Activated naive CD8-positive, alpha-beta T cell treated with anti-CD3 and anti-CD28 coated beads, Interleukin-2, amount 10 ng/mL, durations not matched to agents 7 days and 5 days (primary cell): ENCODE data around the gene SPATS2L. TPM values are rescaled to one million over a fixed set of nuclear protein-coding genes. Genes with fewer than 3 reads are reported as not detected.

Experiments used
- ATAC-seq: fragments of 150-1000 bp; cut with Tn5 transposase; one replicate; pipeline ENCODE4 v1.10.0; 2021; ENCODE audit warnings: low read depth, moderate library complexity
- POLR2A ChIA-PET: fragments of 350-600 bp; sonication (Branson Sonifier 250); formaldehyde crosslinking; loops from one replicate; lab custom pipeline; 2021; ENCODE audit warnings: antibody characterized with exemption; lab: Charles Lee
- DNase-seq: peaks from one replicate; pipeline ENCODE4 v3.0.0; 2021
- H3K27ac Mint-ChIP-seq: one replicate; pipeline ENCODE4 v1.8.0; 2022; ENCODE audit warnings: mild to moderate bottlenecking, mixed read lengths
- H3K27me3 Mint-ChIP-seq: one replicate; pipeline ENCODE4 v1.8.0; 2022; ENCODE audit warnings: mild to moderate bottlenecking, moderate library complexity, mixed read lengths
- H3K36me3 Mint-ChIP-seq: one replicate; pipeline ENCODE4 v1.8.0; 2021; ENCODE audit warnings: mild to moderate bottlenecking, mixed read lengths
- H3K4me1 Mint-ChIP-seq: one replicate; pipeline ENCODE4 v1.8.0; 2021; ENCODE audit warnings: mixed read lengths
- H3K4me3 Mint-ChIP-seq: one replicate; pipeline ENCODE4 v1.8.0; 2022; ENCODE audit warnings: mild to moderate bottlenecking, moderate library complexity, mixed read lengths
- H3K9me3 Mint-ChIP-seq: one replicate; pipeline ENCODE4 v1.8.0; 2021; ENCODE audit warnings: mixed read lengths
- total RNA-seq, 2 experiments: library from RNA; stranded (reverse); gene quantifications; one replicate each; pipeline ENCODE4 v1.2.3, GENCODE V29; 2021

The SPATS2L gene
- total RNA-seq, 2 experiments from 2014 or later, result 46.3 to 47.1 TPM

DNA sequence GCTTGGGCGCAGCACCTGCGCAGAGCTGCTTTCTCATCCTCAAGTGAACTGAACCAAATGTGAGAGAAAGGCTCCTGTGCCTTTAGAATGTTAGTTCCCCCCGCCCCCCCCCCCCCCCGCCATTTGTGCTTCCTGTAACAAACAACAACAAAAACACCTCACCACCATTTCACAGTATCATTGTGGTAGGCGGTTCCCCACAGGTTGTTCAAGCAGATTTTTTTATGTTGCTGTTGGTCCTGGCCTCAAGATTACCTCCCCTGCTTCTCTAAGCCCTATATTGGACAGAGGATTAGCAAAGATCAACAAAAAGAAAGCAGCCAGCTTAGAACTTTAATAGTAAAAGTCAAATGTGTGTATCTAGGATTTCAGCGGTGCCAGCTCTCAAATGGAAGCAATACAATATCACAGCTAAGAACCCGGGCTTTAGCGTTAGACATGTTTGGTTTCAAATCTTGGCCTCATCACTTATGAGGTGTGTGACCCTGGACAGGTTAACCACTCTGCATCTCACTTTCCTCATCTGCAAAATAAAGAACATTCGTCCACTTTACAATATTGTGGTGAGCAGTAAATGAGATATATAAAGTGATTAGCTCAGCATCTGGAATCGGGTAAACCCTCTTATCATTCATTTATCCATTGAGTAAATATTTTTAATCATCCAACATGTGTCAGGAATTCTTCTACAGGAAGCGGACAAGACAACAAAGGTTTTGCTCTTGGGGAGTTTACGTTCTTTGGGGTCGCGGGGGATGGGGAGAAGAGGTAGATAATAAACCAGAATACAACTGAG lies 118.7 kb downstream of the SPATS2L start:
- ATAC-seq (no peak), DNase-seq (no peak)
- H3K27ac Mint-ChIP-seq, result no peak overlapping the region
- peaks cover 21% of the 10 kb centered on the region for H3K36me3 Mint-ChIP-seq
- no peaks in the 10 kb centered on the region for H3K9me3 Mint-ChIP-seq
- POLR2A ChIA-PET, result interaction anchor here (0.8 kb wide), 1 partner anchor 49 kb away, joined by 4 read pairs; no protein-coding TSS in a partner anchor
- H3K4me1 Mint-ChIP-seq, result peaks cover 7% of the 10 kb centered on the region
- H3K27me3 Mint-ChIP-seq, result no peaks in the 10 kb centered on the region
- H3K4me3 Mint-ChIP-seq, result no peak overlapping the region

DNA sequence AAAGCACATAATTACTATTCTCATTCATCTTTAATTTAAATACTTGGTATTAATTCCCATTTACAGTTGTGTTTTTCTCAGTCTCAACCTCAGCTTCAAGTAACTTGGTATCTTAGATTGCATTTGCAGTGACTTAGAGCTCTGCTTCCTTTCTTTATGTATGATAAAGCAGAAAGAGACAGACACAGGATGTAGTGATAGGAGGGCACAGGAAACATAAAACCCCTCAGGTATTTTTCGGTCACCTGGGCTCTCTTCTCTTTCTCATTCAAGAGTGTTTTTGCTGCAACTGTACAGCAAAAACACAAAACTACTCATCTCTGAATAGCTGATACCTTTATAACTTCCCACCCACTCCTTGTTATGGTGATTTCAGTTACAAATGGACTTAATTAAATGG lies 120.3 kb downstream of the SPATS2L start:
- no peak for DNase-seq
- H3K27me3 Mint-ChIP-seq, result no peaks in the 10 kb centered on the region
- POLR2A ChIA-PET, result no interaction called here
- H3K4me1 Mint-ChIP-seq, result peaks cover 7% of the 10 kb centered on the region
- ATAC-seq, result peak; percentile 70
- H3K27ac Mint-ChIP-seq, result no peak overlapping the region
- peaks cover 13% of the 10 kb centered on the region for H3K36me3 Mint-ChIP-seq
- no peaks in the 10 kb centered on the region for H3K9me3 Mint-ChIP-seq
- no peak overlapping the region for H3K4me3 Mint-ChIP-seq

DNA sequence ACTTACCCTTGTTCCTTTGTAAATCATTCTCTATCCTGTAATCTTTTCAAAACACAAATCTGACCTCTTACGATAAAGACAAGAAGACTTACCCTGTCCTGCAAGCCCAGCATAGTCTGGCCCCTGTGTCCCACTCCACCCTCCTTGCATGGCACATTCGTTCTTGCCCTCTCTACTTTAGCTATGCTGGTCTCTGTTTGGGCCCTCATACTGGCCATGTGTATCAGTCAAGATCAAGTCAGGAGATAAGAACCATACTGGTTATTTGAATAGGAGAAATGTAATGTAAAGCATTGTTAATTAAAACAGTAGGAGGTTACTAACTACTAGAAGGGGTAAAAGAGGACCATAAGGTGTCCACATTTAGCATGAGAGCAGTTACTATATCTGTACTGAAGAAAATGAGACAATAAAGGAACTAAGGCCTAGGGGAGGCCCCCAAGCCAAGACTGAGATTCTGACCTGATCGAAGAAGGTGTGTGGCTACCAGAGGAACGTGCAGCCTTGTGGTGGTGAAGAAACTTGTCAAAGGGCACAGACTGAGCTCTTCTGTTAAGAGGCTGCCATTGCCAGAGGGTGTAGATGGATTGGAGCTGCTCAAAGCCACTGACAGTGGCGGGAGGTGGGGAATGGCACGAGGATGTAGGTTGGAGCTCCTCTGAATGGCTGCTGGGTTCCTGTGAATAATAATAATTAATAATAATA lies 122.6 kb downstream of the SPATS2L start:
- DNase-seq, result no peak
- no peak for ATAC-seq
- H3K9me3 Mint-ChIP-seq, result no peaks in the 10 kb centered on the region
- no peak overlapping the region for H3K27ac Mint-ChIP-seq
- H3K27me3 Mint-ChIP-seq, result no peaks in the 10 kb centered on the region
- H3K4me3 Mint-ChIP-seq, result no peak overlapping the region
- POLR2A ChIA-PET, result no interaction called here
- H3K4me1 Mint-ChIP-seq, result peaks cover 6% of the 10 kb centered on the region
- H3K36me3 Mint-ChIP-seq, result peaks cover 12% of the 10 kb centered on the region

DNA sequence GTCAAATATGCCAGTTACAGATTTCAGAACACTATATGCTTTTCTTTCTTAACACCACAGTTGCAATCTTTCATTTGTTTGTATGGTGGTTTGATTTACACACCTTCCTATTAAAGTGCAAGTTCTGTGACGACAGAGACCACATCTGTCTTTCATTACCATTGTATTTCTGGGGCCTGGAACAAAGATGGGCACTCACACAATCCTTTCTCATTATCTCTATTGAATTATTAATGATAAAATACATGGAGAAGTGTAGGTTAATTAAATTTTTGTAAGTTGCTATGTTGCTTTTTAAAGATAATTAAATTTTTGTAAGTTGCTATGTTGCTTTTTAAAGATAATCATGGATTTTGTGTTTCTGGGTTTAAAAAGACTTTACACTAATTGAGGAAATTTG lies 123.5 kb downstream of the SPATS2L start:
- Mint-ChIP-seq H3K27ac (no peak overlapping the region), H3K9me3 (no peaks in the 10 kb centered on the region), H3K36me3 (peaks cover 16% of the 10 kb centered on the region), H3K4me3 (no peak overlapping the region), H3K27me3 (no peaks in the 10 kb centered on the region), H3K4me1 (peaks cover 6% of the 10 kb centered on the region)
- DNase-seq (no peak), ATAC-seq (no peak)
- POLR2A ChIA-PET, result no interaction called here

DNA sequence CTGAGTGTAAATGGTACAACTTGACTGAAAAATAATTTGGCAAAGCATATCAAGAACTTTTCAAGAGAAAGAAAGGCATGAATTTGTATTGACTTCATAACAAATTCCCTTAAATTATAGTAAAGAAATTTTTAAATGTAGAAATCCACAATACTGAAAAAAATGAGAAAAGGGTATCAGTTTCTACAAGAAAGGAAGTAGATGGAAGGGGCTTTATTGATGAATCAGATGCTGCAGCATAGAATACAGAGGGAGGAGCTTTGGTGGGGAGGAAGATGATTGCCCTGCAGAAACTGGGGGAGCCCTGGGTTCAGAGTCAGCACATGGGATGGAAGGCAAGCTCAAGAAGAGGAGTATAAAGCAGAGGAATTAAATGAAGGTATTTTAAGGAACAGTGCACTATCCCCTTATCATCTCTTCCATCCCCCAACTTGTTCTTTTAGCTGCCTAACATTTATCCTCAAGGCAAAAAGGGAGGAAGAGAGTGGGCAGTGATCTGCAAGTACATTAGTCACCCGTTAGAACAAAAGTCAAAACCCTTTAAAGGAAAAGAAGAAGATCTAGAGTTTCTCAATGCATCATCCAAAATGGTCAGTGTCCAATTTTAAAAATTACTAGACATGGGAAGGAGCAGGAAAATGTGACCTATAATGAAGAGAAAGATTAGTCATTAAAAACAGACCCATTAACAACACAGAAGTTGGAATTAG lies 125.7 kb downstream of the SPATS2L start:
- H3K36me3 Mint-ChIP-seq, result peaks cover 30% of the 10 kb centered on the region
- H3K4me3 Mint-ChIP-seq, result no peak overlapping the region
- no peak for DNase-seq
- POLR2A ChIA-PET, result no interaction called here
- no peaks in the 10 kb centered on the region for H3K27me3 Mint-ChIP-seq
- H3K4me1 Mint-ChIP-seq, result peaks cover 2% of the 10 kb centered on the region
- H3K27ac Mint-ChIP-seq, result no peak overlapping the region
- no peak for ATAC-seq
- H3K9me3 Mint-ChIP-seq, result peaks cover 4% of the 10 kb centered on the region

DNA sequence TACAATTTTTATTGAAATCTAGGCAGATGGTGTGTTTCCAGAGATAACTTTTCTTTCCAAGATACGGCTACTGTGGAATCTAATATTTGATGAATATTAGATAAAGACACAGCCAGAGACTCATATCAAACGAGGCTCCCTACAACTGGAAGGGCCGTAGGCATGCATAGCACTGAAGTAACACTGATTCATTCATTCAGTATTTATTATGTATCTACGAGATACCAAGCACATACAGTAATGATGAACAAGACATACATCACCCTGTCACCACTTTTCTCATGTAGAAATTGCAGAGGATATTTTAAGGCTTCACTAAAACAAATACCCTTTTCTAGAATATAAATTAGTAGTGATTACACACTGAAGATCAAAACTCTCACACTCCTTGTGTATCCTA lies 128.9 kb downstream of the SPATS2L start:
- ATAC-seq, result no peak
- H3K4me1 Mint-ChIP-seq, result peaks cover 2% of the 10 kb centered on the region
- POLR2A ChIA-PET, result no interaction called here

DNA sequence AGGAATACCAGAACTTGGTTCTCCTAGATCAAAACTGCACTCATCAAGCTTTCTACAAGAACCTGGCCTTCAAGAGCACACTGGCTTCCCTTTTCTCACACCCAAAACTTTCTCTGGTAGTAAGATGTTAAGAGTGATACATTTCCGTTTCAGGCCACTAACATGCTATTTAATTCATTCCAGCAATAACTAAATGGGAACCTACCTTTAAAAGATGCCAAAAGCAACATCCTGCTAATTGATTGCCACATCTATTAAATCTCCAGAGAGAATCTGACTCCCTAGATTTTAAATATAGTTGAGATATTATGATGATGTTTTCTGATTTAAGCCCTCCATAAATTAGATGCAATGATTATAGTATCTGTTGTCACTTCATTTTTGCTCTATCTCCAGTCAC lies 131.8 kb downstream of the SPATS2L start:
- ATAC-seq (no peak), DNase-seq (no peak)
- Mint-ChIP-seq H3K27me3 (no peaks in the 10 kb centered on the region), H3K36me3 (peaks cover 68% of the 10 kb centered on the region), H3K27ac (no peak overlapping the region), H3K4me3 (no peak overlapping the region), H3K4me1 (no peaks in the 10 kb centered on the region), H3K9me3 (peaks cover 4% of the 10 kb centered on the region)
- POLR2A ChIA-PET, result no interaction called here

More for the DNA sequence above, 128.9 kb downstream of the SPATS2L start:
- Mint-ChIP-seq H3K9me3 (peaks cover 4% of the 10 kb centered on the region), H3K4me3 (no peak overlapping the region), H3K36me3 (peaks cover 52% of the 10 kb centered on the region), H3K27ac (no peak overlapping the region), H3K27me3 (no peaks in the 10 kb centered on the region)
- DNase-seq, result no peak

DNA sequence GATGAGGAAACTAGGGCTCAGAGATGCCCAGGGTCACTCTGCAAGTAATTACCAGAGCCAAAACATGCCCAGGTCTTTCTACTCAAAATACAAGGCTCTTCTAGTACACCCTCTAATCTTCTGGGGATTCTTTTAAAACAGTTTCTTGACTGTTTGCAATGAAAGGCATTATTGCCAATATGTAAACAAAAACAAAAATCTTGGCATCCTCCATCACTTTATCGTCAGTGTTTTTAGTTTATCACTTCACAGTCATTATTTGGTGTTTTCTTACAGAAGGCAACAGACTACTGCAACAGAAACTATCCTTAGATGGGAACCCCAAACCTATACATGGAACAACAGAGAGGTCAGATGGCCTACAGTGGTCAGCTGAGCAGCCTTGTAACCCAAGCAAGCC lies 132.4 kb downstream of the SPATS2L start:
- H3K27ac Mint-ChIP-seq, result no peak overlapping the region
- no peaks in the 10 kb centered on the region for H3K27me3 Mint-ChIP-seq

DNA sequence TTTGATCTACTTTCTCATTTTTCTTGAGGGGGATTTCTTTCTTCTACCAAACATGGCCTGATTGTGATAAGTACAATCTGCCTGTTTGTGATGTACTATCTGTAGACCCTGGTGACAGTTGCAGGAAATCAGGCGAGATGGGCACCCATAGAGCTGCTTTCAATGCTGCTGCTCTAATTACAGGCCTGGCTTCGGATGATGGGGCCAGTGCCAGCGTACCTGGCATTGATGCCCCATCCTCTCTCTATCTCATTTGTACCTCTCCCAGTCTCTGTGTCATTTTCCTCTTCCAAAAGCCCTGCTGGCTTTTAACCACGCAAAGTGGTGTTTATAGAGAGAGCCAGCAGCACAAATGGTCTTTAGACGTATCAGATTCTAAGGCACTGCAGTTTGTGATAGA lies 133.5 kb downstream of the SPATS2L start:
- H3K4me1 Mint-ChIP-seq, result no peaks in the 10 kb centered on the region
- POLR2A ChIA-PET, result no interaction called here
- DNase-seq, result no peak
- no peaks in the 10 kb centered on the region for H3K27me3 Mint-ChIP-seq
- no peak for ATAC-seq
- peaks cover 79% of the 10 kb centered on the region for H3K36me3 Mint-ChIP-seq
- no peak overlapping the region for H3K4me3 Mint-ChIP-seq
- no peak overlapping the region for H3K27ac Mint-ChIP-seq
- peaks cover 4% of the 10 kb centered on the region for H3K9me3 Mint-ChIP-seq

More for the DNA sequence above, 132.4 kb downstream of the SPATS2L start:
- ATAC-seq (no peak), DNase-seq (no peak)
- POLR2A ChIA-PET, result no interaction called here
- peaks cover 74% of the 10 kb centered on the region for H3K36me3 Mint-ChIP-seq
- no peaks in the 10 kb centered on the region for H3K4me1 Mint-ChIP-seq
- H3K9me3 Mint-ChIP-seq, result peaks cover 4% of the 10 kb centered on the region
- no peak overlapping the region for H3K4me3 Mint-ChIP-seq

DNA sequence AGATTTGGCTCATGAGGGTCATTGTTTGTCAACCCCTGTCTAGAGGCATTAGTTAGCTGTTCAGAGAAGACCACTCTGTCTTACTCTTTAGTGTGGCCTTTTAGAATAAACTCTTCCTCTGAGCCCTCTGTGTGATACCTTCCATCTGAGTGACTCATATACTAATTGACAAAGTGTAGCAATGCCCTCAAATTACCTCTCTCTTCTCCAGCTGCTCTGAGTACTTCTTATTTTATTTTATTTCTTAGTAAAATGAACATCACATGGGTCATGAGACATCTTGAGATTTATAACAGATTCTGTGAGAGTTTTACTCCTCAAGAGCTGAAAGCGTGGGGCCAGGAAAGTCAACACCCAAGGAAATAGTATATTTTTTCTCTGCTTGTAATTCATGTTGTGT lies 136.0 kb downstream of the SPATS2L start:
- H3K9me3 Mint-ChIP-seq, result no peaks in the 10 kb centered on the region
- ATAC-seq (no peak), DNase-seq (no peak)
- peaks cover 67% of the 10 kb centered on the region for H3K36me3 Mint-ChIP-seq
- no peak overlapping the region for H3K4me3 Mint-ChIP-seq
- no peak overlapping the region for H3K27ac Mint-ChIP-seq
- no peaks in the 10 kb centered on the region for H3K27me3 Mint-ChIP-seq
- POLR2A ChIA-PET, result no interaction called here
- H3K4me1 Mint-ChIP-seq, result no peaks in the 10 kb centered on the region

DNA sequence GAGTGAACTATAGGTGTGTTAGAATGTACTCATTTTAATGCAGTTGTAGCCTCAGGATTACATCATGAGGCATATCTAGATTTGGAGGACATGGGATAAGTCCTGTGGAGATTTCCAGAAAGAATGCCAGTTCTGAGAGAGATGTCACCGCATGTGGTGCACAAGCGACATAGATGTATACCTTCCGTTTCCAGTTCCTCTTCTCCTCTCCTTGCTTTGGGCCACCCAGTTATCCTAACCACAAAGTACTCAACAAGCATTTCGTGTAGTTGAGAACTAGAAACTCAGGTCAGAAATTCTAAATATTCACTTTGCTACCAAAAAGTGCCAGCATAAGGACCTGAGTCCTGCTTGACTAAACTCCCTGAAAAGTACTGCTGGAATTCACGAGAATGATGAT lies 136.9 kb downstream of the SPATS2L start:
- H3K4me3 Mint-ChIP-seq, result no peak overlapping the region
- H3K27ac Mint-ChIP-seq, result no peak overlapping the region
- H3K9me3 Mint-ChIP-seq, result no peaks in the 10 kb centered on the region
- H3K36me3 Mint-ChIP-seq, result peaks cover 59% of the 10 kb centered on the region
- no peak for ATAC-seq
- DNase-seq, result no peak
- H3K27me3 Mint-ChIP-seq, result no peaks in the 10 kb centered on the region
- POLR2A ChIA-PET, result no interaction called here
- H3K4me1 Mint-ChIP-seq, result no peaks in the 10 kb centered on the region

DNA sequence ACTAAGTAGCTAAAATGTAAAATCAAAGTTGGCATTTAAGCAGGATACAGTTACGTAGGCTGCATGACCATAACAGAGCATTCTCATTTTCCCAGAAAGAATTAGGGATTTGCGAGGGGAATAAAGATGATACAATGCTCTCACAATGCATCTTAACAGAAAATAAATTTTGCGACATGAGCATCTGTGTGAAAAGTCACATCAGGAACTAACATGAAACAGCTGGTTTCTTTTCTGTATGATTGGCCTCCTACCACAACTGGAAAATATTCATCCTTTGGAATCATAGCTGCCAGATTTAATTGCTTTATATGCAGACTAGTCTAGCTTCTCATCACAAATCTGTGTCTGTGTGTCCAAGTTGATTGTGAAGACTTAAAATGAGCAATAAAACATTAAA lies 137.4 kb downstream of the SPATS2L start:
- no peaks in the 10 kb centered on the region for H3K4me1 Mint-ChIP-seq
- ATAC-seq (no peak), DNase-seq (no peak)
- POLR2A ChIA-PET, result no interaction called here
- no peak overlapping the region for H3K27ac Mint-ChIP-seq
- no peaks in the 10 kb centered on the region for H3K27me3 Mint-ChIP-seq
- no peak overlapping the region for H3K4me3 Mint-ChIP-seq
- peaks cover 56% of the 10 kb centered on the region for H3K36me3 Mint-ChIP-seq
- no peaks in the 10 kb centered on the region for H3K9me3 Mint-ChIP-seq

DNA sequence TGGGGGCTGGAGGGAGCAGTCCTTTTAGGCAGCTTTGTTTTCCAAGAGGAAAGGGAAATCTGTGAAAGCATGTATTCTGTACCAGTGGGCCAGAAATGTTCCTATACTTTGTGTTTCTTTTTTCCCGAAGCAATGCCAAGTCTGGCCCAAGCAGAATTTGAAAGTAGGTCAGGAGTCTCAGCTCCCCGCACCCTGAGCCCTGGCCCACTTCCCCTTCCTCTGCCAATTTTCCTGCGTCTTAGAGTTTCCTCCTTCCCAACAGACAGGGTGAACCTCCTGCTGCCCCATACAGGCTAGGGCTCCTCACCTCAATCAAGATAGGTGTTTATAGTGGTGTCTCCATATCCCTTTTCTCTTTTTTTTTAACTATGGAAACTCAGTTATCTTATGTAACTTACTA lies 138.0 kb downstream of the SPATS2L start:
- POLR2A ChIA-PET, result no interaction called here
- no peak overlapping the region for H3K27ac Mint-ChIP-seq
- H3K4me3 Mint-ChIP-seq, result no peak overlapping the region
- DNase-seq (no peak), ATAC-seq (no peak)
- no peaks in the 10 kb centered on the region for H3K27me3 Mint-ChIP-seq
- no peaks in the 10 kb centered on the region for H3K9me3 Mint-ChIP-seq
- no peaks in the 10 kb centered on the region for H3K4me1 Mint-ChIP-seq
- H3K36me3 Mint-ChIP-seq, result peaks cover 53% of the 10 kb centered on the region
